T-helper 2 cell (primary cell): ENCODE data around the gene CD8B.

Experiments used
- DNase-seq, 5 experiments: peaks; one replicate each; pipeline versions ENCODE4 v3.0.0 to v3.0.0-alpha.2; 2012 to 2022

CD8B gene

DNA sequence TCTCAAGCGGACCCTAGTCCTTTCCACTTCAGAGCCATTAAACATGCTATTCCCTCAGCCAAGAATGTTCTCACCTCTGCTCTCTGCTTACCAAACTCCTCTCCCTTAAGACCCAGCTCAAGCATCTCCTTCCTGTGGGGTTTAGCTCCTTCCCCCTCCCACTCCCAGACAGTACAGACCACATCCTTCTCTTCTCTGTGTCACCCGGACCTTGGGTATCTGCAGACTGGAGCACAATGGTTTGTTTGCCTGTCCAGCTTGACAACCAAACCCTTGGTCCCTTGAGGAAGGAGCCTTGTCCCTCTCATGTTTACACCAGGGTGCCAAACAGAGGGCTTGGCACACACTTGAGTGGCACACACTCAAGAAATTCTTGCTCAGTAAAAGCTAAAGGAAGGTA is 66.8 kb downstream of the CD8B start:
- peak in 2 of 5 experiments; percentile 47 to 72 for DNase-seq

DNA sequence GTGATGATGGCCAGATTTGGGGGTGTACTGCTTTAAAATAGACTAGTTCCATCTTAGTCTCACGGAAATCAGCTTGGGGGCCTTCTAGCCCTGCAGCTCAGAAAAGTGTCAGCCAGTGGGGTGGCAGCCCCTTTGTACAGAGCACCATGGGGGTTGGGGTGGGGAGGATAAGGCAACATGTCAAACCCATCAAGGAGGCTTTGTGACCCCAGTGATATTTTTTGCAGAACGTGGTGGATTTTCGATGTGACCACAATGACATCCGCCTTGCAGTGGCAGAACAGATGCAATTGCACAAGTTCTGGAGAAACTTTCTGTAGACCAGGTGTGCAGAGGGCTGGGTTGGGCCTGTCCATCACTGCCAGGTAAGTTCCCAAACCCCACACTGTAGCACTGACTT is 67.9 kb downstream of the CD8B start:
- DNase-seq = peak in 2 of 5 experiments; percentile 53 to 81

DNA sequence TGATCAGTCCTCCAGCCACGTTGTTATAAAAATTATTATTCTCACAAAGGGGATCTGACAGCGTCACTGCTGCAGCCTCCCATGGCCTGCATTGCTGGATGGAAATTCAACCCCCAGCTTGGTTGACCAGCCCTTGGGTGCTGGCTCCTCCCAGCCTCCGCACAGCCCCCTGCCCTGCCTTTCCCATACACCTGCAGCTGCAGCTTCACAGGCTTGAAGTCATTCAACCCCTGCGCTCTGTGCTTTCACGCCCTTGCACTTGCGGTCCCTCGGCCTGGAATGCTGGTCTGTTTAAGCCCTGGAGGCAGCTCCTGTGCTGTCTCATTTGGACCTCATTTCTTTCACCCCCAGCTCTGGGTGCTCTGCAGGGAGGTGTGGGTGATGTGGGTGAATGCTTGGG is 70.1 kb downstream of the CD8B start:
- DNase-seq = no peak

DNA sequence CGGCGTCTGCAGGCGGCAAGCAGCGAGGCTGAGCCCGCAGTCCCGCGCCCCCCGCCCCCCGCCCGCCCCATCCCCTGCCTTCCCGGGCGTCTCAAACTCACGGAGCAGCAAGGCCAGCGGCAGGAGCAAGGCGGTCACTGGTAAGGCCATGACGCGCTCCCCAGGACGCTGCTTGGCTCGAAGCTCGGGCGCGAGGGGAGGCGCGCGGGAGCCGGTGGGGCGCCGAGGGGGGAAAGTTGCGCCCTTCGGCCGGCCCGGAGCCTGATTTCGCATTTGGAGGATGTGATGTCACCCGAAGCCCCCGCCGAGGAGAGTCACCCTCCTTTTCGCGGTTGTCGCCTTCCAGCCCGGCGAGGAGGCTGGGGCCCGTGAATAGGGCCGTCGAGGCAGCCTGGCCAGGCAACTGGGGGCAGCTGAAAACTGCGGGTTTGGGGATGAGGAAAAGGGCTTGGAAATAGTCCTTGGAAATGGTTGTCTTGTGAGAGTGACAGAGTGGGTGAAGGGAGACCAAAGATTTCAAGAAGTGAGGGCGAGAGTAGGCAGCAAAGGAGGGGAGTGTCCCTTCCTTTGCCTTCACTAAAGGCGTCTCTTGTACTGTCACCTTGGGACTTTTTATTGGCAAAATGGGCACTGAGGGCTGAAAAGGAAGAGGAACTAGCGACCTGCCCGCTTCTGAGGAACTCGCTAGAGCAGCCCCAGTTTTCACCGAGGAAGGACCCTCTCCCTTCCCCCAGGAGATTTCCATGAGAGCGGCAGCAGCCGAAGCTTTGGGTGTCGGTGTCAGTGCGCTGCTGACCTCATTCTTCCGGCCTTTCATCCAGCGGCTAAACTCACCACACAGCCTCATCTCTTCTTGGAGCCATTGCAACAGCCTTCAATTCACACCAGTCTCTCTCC is 70.8 kb downstream of the CD8B start, which contains the start of gene CD8A:
CD8A (minus strand) TSS at position 238 of the 897 bp plus-strand sequence; CDS start at position 150, 88 bp downstream.
- DNase-seq = peak in 3 of 5 experiments; percentile 35 to 88 (median 36)

DNA sequence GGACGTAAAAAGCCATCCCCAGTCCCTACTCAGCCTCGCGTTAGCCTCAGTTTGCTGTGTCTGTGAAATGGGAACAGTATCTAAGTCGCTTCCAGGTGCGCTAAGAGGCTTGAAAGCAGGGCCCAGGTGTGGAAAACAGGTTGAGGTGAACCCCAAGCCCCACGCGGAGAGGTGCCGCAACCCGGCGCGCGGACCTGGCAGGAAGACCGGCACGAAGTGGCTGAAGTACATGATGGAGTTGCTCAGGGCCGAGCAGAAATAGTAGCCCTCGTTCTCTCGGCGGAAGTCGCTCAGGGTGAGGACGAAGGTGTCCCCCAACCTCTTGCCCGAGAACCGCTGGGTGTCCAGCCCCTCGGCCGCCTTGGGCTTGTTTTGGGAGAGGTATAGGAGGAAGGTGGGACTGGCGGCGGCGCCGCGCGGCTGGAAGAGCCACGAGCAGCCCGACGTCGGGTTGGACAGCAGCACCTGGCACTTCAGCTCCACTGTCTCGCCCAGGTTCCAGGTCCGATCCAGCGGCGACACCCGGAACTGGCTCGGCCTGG is 71.5 kb downstream of the CD8B start:
- peak in 2 of 5 experiments; percentile 27 to 36 for DNase-seq

DNA sequence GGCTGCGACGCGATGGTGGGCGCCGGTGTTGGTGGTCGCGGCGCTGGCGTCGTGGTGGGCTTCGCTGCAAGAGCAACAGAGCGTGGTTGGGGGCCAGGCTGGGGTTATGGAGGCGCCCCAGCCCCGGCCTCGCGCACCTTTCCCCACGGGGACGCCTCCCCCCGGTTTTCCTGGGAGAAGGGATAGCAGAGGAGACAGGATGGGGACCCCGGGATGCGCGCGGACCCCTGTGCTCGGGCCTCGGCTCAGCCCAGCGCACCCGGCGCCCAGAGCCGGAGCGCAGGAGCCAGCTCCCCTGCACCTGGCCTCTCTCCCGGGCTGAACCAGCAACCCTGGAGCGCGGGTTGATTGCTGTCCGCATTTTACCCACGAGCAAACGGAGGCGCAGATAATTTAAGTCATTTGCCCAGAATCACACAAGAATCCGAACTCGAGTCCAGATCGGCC is 72.0 kb downstream of the CD8B start:
- DNase-seq = no peak

DNA sequence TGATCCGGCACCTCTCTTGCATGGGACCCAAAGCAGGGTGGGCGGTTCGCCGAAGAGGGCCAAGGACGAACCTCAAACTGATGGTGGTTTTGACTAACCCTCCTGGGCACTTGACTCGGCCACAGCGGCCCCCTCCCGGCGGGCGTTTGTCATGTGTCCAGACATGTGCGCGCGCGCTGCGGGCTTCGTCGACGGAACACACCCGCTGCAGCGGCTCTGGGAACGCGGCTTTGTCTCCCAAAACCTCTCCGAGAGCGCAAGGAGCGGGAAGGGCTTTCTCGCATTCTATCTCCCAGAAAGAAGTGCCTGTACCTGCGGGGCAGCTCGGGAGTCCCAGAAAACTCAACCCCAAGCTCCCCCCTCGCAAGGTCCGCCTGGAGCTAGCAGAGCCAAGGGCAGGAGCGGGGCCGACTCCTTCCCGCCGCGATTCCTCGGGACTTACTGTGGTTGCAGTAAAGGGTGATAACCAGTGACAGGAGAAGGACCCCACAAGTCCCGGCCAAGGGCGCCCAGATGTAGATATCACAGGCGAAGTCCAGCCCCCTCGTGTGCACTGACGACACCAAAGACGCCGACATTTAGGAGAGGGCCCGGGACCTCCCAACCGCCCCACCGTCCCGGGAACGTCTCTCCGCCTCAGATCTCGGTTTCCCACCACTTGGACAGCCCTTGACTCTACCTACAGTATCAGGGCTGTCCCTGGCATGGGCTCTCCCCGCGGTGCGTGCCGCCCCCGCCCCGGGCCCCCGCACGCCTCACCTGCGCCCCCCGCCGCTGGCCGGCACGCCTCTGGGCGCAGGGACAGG is 72.6 kb downstream of the CD8B start:
- peak in 1 of 5 experiments; percentile 43 for DNase-seq

DNA sequence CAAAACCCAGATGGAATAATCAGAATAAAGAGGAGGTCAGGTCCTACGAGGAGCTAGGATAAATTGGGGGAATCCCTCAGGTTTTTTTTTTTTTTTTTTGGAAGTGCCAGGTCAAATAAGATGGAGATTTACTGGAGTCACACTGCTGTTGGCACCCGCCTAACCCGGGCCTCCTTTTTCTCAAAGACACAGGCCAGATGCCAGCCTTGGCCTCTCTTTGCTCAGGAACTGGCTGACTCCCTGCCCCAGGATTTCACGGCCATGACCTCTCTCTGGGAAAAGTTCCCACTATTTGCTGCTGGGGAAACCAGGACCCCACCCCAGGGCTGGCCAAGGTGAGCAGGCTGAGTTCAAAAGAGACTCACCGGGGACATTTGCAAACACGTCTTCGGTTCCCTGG is 73.5 kb downstream of the CD8B start:
- no peak for DNase-seq

DNA sequence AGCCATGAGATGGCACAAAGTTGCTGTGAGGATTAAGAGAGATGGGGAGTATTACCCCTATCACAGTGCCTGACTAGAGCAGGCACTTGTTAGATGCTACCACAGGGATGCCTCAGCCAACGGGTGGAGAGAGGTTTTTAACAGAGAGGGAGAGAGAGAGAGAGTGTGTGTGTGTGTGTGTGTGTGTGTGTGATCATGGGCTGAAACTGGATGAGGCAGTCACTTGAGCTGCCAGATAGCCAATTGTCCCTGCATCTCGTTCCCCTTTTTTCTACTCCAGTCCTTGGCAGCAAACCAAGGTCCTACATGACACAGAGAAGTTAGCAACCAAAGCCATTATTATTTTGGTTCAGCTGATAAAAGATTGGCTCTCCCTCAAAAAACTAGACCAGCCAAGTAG is 74.0 kb downstream of the CD8B start:
- DNase-seq = peak in 2 of 5 experiments; percentile 20 to 59

DNA sequence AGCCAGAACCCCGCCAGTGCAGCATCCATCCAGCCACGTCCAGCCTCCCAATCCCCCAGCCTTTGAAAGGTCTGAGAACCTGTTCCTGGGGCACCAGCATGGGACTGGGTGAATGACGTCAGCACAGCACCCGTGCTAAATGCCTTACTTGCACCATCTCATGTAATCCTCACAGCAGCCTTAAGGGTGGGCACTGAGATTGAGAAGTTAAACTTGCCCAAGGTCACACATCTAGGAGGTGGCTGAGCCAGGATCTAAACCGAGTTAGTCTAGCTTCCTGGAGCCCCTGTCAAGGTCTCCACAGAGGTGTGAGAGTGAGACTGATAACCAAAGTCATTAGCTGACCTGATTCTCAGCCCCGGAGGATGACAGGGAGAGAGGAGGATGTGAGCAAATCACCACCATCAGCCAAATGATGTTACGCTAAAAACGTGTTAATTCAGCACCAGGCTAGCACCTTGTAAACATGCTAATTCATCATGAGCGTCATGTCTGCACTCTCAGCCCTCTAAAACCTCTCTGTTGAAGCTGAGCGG is 75.6 kb downstream of the CD8B start:
- peak in 2 of 5 experiments; percentile 31 to 97 for DNase-seq

DNA sequence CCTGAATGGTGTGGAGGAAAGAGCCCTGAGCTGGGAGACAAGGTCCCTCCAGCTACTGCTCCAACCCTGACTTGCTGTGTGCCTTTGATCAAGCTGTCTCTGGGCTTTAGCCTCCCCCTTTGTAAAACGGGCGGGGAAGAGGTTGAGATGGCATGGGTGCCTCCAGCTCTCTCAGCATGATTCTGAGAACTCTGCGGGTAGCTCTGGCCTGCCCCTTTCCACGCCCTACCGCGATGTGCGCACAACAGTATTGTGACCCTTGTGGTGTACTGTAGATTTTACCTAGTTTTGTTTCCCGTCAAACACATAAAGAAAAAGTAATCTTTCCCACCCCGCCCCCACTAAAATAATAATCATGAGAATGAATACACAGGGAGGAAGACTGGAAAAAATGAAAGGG is 76.2 kb downstream of the CD8B start:
- DNase-seq = peak in 3 of 5 experiments; percentile 19 to 91 (median 62)

DNA sequence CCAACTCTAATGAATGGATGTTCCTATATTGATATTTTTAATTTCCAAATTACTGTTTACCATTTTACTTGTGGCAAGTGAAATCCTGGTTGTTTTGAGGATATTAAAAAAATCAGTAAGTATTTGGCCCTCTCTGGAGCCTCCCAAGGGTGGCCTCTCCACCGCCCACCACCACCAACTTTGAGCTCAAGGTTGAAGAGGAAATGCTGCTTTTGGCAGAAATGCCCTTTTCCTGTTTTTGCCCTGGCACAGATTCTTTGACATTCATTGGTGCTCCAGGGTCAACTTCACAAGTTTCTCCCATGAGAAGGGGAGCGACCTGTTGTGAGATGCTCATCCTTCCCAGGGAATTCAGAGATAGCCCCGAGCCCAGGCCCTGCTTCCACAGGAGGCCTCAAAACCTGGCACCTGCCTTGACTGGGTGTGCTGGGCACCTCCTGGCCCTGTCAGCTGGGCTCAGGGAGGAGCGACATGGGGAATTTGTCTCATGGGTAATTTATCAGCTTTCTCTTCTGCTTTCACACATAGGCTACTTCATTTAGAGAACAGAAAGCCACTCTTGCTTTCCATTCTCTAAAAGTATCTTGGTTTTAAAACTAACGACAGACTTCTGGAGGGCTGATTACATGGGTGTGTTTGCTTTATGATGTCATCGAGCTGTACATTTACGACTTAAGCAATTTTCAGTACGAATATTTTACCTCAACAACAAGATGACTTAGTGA is 77.9 kb downstream of the CD8B start:
- peak in 1 of 5 experiments; percentile 33 for DNase-seq

DNA sequence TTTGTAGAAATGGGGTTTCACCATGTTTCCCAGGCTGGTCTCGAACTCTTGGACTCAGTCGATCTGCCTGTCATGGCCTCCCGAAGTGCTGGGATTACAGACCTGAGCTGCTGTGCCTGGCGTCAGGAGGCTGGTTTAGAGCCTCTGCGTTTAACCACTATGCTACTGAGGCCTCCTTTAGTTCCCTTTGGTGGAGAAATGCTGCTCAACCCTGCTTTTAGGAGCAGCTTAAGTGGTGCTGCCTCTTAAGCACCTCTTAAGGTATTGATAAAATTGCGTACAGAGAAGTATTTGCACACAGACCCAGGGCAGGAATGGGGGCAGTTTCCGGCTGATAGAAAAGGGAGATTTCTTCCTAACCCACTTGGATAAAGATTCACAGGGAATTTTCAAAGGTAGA is 78.9 kb downstream of the CD8B start:
- no peak for DNase-seq

DNA sequence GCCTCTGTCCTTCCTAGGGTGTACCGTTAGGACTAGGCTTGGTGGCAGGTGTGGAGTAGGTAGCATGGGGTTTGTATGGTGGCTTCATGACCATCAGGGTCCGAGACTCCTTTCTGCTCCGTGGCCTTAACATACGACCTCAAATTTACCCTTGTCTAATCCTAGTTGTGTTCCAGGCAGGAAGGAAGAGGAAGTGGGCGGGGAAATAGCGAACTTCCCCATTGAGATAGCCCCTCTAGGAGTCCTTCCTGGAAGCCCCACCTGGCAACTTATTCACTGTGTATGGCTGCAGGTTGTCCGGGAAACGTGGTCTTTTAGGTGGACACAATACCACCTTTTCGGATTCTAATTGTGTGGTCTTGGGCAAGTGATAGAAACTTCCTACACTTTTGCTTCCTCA is 80.3 kb downstream of the CD8B start:
- no peak for DNase-seq

DNA sequence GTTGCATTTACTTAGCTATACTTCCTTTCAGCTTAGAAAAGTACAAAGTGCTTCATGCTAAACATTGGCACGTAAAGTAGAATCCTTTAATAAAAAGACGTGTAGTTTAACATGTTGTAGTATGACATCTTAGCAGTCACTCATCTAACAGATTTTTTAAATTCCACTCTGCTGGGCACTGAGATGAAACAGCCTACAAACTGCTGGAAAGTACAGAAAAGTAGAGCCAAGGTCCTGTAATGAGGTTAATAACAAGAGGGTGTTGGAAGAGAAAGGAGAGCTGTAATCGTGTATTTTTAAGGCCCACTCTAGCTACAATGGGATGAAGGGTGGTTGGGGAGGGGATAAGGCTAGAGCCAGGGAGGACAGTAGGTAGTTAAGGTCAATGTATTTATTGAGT is 81.7 kb downstream of the CD8B start:
- DNase-seq = no peak

DNA sequence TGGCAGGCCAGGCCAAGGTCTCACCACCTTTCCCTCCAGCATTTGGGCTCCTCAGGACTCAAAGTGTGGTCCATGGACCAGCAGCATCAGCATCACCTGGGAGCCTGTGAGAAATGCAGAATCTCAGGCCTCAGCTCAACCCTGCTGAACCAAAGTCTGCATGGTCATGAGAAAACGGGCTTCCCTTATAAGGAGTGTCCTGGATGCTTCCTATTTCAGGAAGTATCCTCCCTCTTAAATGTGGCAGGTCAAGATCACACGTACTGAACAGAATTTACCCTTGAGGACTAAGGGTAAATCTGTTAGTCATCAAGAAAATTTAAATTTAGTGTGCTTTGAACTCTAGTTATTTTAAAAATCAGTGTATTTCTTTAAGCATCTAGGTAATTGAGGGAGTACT is 82.7 kb downstream of the CD8B start:
- no peak for DNase-seq

DNA sequence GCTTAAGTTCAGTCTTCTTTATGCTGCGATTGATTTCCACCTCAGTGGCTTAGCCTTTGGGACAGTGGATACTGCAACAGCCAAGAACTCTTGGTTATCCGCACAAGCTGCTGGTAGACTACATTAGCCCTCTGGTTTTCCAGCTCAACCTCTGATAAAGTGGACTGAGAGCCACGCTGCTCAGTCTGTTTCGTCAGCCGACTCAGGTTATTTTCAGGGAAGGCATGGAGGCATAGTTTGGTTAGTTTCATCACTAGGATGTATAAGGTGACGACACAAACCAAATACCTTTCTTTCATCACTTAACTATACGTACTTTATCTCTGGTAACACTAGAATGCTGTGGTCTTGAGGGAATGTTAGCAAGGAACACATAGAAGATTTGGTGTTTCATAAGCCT is 85.2 kb downstream of the CD8B start:
- DNase-seq = no peak

DNA sequence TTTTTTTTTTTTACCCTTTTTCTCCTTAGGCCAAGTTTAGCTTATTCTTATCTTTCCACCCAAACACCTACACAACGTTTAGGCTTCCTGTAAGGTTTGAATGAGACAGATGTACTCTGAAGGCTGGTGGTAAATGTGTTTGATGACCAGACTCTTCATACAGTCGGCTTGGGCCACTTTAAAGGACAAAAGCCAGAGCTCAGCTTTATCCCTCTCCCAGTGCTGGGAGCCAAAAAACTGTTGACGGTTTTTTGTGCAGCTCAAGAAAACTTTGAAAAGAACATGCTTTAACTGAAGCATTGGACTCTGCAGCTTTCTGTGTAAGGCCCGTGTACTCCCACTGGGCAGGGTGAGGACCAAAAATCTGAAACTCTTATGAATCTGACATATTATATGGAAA is 86.3 kb downstream of the CD8B start:
- DNase-seq = no peak

DNA sequence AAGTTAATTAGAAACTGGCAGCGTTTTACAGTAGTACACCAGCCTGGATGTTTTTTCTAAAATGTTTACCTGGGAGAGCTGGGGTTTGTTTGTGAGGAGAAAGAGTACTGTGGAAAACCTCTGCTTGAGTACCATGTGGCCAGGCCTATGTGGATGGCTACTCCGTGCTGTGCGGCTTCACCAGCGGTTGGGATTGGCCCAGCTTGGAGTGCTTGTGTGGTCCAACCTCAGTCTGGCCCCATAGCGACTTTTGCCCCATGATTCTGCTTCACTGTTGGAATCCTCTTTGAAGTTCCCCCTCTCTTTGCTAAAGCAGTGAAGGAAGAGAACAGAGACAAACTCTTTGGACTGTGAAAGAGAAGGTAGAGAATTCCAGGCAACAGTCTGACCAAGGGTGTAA is 86.8 kb downstream of the CD8B start:
- DNase-seq = no peak

DNA sequence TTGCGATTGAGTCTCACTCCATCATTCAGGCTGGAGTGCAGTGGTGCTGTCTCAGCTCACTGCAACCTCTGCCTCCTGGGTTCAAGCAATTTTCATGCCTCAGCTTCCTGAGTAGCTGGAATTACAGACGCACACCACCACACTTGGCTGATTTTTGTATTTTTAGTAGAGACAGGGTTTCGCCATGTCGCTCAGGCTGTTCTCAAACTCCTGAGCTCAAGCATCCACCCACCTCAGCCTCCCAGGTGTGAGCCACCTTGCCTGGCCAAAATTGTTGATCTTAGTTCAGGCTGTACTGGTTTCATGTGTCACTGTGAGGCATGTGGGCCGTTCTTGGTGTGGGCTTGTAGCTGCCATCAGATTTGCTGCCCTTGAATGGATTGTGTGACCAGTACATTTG is 89.1 kb downstream of the CD8B start:
- DNase-seq = no peak

DNA sequence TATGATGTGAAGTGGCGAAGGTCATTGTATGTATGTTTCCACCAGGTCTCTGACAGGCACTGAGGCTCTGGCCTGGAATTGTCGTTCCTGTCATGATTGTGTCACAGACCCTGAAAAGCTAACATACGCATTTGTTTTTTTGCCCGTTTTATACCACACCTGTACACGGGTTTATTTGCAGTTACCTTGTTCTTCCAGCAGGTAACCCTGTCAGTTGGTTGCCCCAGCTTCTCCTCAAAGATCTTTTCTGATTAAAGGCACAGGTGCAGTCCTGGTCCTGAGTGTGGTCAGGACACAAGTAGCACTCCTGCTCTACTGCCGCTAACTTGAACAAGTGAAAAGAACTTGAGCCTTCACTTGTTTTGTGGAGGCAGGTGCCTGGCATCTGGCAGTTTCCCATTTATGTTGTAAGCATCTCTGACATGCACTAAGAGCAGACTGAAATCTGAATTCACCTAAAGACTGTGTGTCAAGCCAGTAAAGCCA is 90.8 kb downstream of the CD8B start:
- DNase-seq = no peak

DNA sequence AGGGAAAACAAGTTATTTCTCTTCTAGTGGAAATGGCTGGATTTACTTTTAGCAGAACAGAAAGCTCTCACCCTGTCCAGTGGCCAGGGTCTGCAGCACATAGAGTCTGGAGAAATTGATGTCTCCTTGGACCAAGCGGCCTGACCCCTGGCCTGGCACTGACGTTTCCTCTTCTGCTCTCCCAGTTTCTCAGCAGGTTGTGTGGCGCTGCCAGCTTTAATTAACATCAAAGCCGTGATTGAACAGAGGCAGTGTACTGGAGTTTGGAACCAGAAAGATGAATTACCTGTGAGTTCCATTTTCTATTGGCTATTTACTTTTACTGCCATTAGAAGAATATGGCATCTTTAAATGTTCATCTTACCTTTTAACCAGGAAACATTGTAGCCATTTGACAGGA is 91.8 kb downstream of the CD8B start:
- DNase-seq = no peak
